HEK293 (cell line): ENCODE measurements around the gene HTRA1.

ENCODE experiments used
- CTCF ChIA-PET: fragments of 350-600 bp; formaldehyde crosslinking; extraction: SDS; loops from one replicate; lab custom pipeline; 2021; ENCODE audit warnings: antibody characterized with exemption; lab: Yijun Ruan, JAX
- POLR2A ChIA-PET: fragments of 300-600 bp; formaldehyde crosslinking; extraction: SDS; loops from one replicate; lab custom pipeline; 2020; ENCODE audit warnings: antibody characterized with exemption, inconsistent platforms; lab: Yijun Ruan, JAX
- H3K27ac ChIP-seq: fragments of 200-500 bp; sonication (Bioruptor generic); 2 replicates; pipeline ENCODE4 v1.5.1; 2014; ENCODE audit warnings: low read depth, low read length, control low read depth, inconsistent platforms; ENCODE audit errors: extremely low read depth
- H3K36me3 ChIP-seq, 2 experiments: fragments of 200-500 bp in 1 of 2; sonication (Bioruptor generic) in 1 of 2; 1 replicate in 1 of 2; 2 replicates in 1 of 2; pipeline ENCODE4 v1.5.1; 2014 to 2017; ENCODE audit warnings: inconsistent platforms in 2 of 2, low read length in 2 of 2; ENCODE audit not compliant: control insufficient read depth in 2 of 2, insufficient read depth in 1 of 2
- H3K4me1 ChIP-seq: fragments of 200-500 bp; sonication (Bioruptor generic); 2 replicates; pipeline ENCODE4 v1.5.1; 2014; ENCODE audit warnings: mild to moderate bottlenecking, low read length, inconsistent platforms; ENCODE audit not compliant: control insufficient read depth, insufficient read depth
- H3K4me3 ChIP-seq: 2 replicates; pipeline ENCODE4 v1.5.1; 2011; ENCODE audit warnings: low read depth, mild to moderate bottlenecking, control low read depth, low read length, moderate library complexity
- H3K9me3 ChIP-seq: fragments of 200-500 bp; sonication (Bioruptor generic); 2 replicates; pipeline ENCODE4 v1.5.1; 2014; ENCODE audit warnings: low read depth, low read length, inconsistent platforms; ENCODE audit not compliant: control insufficient read depth, insufficient read depth
- KLF1 ChIP-seq: fragments of 450-650 bp; formaldehyde crosslinking; IDR thresholded peaks from 2 replicates; pipeline ENCODE4 v1.5.1; 2016; ENCODE audit warnings: missing biosample characterization, missing genetic modification characterization
- PRDM4 ChIP-seq: fragments of 450-650 bp; formaldehyde crosslinking; IDR thresholded peaks from 2 replicates; pipeline ENCODE4 v1.5.1; 2017; ENCODE audit warnings: missing biosample characterization, missing genetic modification characterization
- TCF7L2 ChIP-seq: IDR thresholded peaks from 2 replicates; pipeline ENCODE4 v1.6.1; 2011; ENCODE audit warnings: low read depth, mild to moderate bottlenecking, inconsistent platforms, low read length, moderate library complexity, borderline replicate concordance
- ZFP3 ChIP-seq: fragments of 450-650 bp; formaldehyde crosslinking; IDR thresholded peaks from 2 replicates; pipeline ENCODE4 v1.5.1; 2016; ENCODE audit warnings: low read depth, missing biosample characterization, missing genetic modification characterization
- ZFP69B ChIP-seq: fragments of 450-650 bp; formaldehyde crosslinking; IDR thresholded peaks from 2 replicates; pipeline ENCODE4 v1.5.1; 2016; ENCODE audit warnings: missing biosample characterization, missing genetic modification characterization
- ZNF121 ChIP-seq: fragments of 450-650 bp; formaldehyde crosslinking; IDR thresholded peaks from 2 replicates; pipeline ENCODE4 v1.5.1; 2016; ENCODE audit warnings: missing biosample characterization, missing genetic modification characterization
- ZNF19 ChIP-seq: fragments of 450-650 bp; formaldehyde crosslinking; IDR thresholded peaks from 2 replicates; pipeline ENCODE4; 2016; ENCODE audit warnings: missing biosample characterization, missing genetic modification characterization, low read depth
- ZNF202 ChIP-seq: fragments of 450-650 bp; formaldehyde crosslinking; IDR thresholded peaks from 2 replicates; pipeline ENCODE4 v1.5.1; 2016; ENCODE audit warnings: missing biosample characterization, missing genetic modification characterization, borderline replicate concordance
- ZNF221 ChIP-seq: fragments of 450-650 bp; formaldehyde crosslinking; IDR thresholded peaks from 2 replicates; pipeline ENCODE4 v1.5.1; 2017; ENCODE audit warnings: missing biosample characterization, missing genetic modification characterization, borderline replicate concordance
- ZNF362 ChIP-seq: fragments of 450-650 bp; formaldehyde crosslinking; IDR thresholded peaks from 2 replicates; pipeline ENCODE4 v1.5.1; 2016; ENCODE audit warnings: missing biosample characterization, missing genetic modification characterization
- ZNF473 ChIP-seq: fragments of 450-650 bp; formaldehyde crosslinking; IDR thresholded peaks from 2 replicates; pipeline ENCODE4 v1.5.1; 2017; ENCODE audit warnings: missing biosample characterization, missing genetic modification characterization
- ZNF518A ChIP-seq: fragments of 450-650 bp; formaldehyde crosslinking; conservative IDR thresholded peaks from 2 replicates; pipeline ENCODE4 v1.5.1; 2016; ENCODE audit warnings: low read depth, missing biosample characterization, missing genetic modification characterization
- ZNF585B ChIP-seq: fragments of 450-650 bp; formaldehyde crosslinking; IDR thresholded peaks from 2 replicates; pipeline ENCODE4 v1.5.1; 2016; ENCODE audit warnings: missing biosample characterization, missing genetic modification characterization
- ZNF677 ChIP-seq: fragments of 450-650 bp; IDR thresholded peaks from 2 replicates; pipeline ENCODE4 v1.5.0; 2018; ENCODE audit warnings: missing biosample characterization, mild to moderate bottlenecking, missing genetic modification characterization, moderate library complexity
- ZNF692 ChIP-seq: fragments of 450-650 bp; formaldehyde crosslinking; IDR thresholded peaks from 2 replicates; pipeline ENCODE4 v1.5.1; 2016; ENCODE audit warnings: missing biosample characterization, missing genetic modification characterization
- ZNF701 ChIP-seq: fragments of 450-650 bp; formaldehyde crosslinking; IDR thresholded peaks from 2 replicates; pipeline ENCODE4 v1.5.1; 2016; ENCODE audit warnings: missing biosample characterization, missing genetic modification characterization
- ZXDB ChIP-seq: fragments of 450-650 bp; formaldehyde crosslinking; IDR thresholded peaks from 2 replicates; pipeline ENCODE4 v1.5.1; 2016; ENCODE audit warnings: missing biosample characterization, missing genetic modification characterization

Gene HTRA1

GRCh38 chr10:122466951-122467381 is 5.6 kb downstream of the HTRA1 start:
- no peak overlapping the region for H3K4me3 ChIP-seq
- no peaks in the 10 kb centered on the region for H3K36me3 ChIP-seq
- ChIA-PET POLR2A (no interaction called here), CTCF (interaction anchor here (0.6 to 1.7 kb wide), 3 partner anchors 24 to 99 kb away, joined by 3 to 7 read pairs (median 3); no protein-coding TSS in a partner anchor)
- H3K9me3 ChIP-seq: no peaks in the 10 kb centered on the region
- peaks cover 4% of the 10 kb centered on the region; the same call in 1 of the 2 replicates for H3K4me1 ChIP-seq
- TF ChIP-seq ZNF221 (tag by site-specific recombination) (no peak), ZNF202 (tag by site-specific recombination) (no peak), ZFP3 (no peak), ZNF677 (tag by site-specific recombination) (no peak), ZNF473 (tag by site-specific recombination) (no peak), ZNF19 (no peak), ZNF518A (tag by site-specific recombination) (no peak), ZNF121 (tag by site-specific recombination) (no peak), KLF1 (tag by site-specific recombination) (no peak), ZNF692 (tag by site-specific recombination) (no peak), PRDM4 (tag by site-specific recombination) (no peak), ZFP69B (tag by site-specific recombination) (no peak), ZNF701 (tag by site-specific recombination) (no peak), ZNF362 (tag by site-specific recombination) (no peak), TCF7L2 (no peak), ZXDB (no peak), ZNF585B (no peak)
- no peak overlapping the region for H3K27ac ChIP-seq
